ENCODE results near the gene ADAMTS16.

DNA sequence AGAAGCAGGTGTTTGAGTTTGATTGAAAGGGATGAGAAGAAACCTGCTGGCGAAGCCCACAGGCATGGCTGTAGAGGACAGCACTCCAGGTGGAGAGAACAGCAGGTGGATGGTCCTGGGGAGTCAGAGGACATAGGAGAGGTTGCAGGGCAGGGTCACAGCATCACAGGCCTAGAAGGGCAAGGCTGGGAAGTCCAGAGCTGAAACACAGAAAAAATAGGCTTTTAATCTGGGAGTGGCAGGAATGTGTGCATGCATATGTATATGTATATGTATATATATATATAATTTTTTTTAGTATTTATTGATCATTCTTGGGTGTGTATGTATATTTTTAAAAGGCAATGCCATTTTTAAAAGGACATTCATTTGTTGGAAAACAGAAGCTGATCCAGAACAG is 118.4 kb downstream of the ADAMTS16 start:
- TF ChIP-seq, protein P1, sequence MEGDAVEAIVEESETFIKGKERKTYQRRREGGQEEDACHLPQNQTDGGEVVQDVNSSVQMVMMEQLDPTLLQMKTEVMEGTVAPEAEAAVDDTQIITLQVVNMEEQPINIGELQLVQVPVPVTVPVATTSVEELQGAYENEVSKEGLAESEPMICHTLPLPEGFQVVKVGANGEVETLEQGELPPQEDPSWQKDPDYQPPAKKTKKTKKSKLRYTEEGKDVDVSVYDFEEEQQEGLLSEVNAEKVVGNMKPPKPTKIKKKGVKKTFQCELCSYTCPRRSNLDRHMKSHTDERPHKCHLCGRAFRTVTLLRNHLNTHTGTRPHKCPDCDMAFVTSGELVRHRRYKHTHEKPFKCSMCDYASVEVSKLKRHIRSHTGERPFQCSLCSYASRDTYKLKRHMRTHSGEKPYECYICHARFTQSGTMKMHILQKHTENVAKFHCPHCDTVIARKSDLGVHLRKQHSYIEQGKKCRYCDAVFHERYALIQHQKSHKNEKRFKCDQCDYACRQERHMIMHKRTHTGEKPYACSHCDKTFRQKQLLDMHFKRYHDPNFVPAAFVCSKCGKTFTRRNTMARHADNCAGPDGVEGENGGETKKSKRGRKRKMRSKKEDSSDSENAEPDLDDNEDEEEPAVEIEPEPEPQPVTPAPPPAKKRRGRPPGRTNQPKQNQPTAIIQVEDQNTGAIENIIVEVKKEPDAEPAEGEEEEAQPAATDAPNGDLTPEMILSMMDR (IDR thresholded peaks at IDR 0.05) = no peak
- TF ChIP-seq ESRRA (CRISPR knock-in tag; IDR thresholded peaks at IDR 0.05; ENCODE audit: borderline replicate concordance) (no peak), FOXK1 (CRISPR knock-in tag; IDR thresholded peaks at IDR 0.05) (no peak), ELF4 (CRISPR knock-in tag; IDR thresholded peaks at IDR 0.05; ENCODE audit: low read depth) (no peak), ZNF232 (CRISPR knock-in tag; IDR thresholded peaks at IDR 0.05) (no peak), ATF1 (CRISPR knock-in tag; IDR thresholded peaks at IDR 0.05) (no peak)
- TF ChIP-seq, protein P2, sequence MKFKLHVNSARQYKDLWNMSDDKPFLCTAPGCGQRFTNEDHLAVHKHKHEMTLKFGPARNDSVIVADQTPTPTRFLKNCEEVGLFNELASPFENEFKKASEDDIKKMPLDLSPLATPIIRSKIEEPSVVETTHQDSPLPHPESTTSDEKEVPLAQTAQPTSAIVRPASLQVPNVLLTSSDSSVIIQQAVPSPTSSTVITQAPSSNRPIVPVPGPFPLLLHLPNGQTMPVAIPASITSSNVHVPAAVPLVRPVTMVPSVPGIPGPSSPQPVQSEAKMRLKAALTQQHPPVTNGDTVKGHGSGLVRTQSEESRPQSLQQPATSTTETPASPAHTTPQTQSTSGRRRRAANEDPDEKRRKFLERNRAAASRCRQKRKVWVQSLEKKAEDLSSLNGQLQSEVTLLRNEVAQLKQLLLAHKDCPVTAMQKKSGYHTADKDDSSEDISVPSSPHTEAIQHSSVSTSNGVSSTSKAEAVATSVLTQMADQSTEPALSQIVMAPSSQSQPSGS (CRISPR knock-in tag; IDR thresholded peaks at IDR 0.05; ENCODE audit: borderline replicate concordance, low read depth) = no peak
- TF ChIP-seq, protein P3, sequence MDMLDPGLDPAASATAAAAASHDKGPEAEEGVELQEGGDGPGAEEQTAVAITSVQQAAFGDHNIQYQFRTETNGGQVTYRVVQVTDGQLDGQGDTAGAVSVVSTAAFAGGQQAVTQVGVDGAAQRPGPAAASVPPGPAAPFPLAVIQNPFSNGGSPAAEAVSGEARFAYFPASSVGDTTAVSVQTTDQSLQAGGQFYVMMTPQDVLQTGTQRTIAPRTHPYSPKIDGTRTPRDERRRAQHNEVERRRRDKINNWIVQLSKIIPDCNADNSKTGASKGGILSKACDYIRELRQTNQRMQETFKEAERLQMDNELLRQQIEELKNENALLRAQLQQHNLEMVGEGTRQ (CRISPR knock-in tag; IDR thresholded peaks at IDR 0.05) = no peak
- TF ChIP-seq, protein P4, sequence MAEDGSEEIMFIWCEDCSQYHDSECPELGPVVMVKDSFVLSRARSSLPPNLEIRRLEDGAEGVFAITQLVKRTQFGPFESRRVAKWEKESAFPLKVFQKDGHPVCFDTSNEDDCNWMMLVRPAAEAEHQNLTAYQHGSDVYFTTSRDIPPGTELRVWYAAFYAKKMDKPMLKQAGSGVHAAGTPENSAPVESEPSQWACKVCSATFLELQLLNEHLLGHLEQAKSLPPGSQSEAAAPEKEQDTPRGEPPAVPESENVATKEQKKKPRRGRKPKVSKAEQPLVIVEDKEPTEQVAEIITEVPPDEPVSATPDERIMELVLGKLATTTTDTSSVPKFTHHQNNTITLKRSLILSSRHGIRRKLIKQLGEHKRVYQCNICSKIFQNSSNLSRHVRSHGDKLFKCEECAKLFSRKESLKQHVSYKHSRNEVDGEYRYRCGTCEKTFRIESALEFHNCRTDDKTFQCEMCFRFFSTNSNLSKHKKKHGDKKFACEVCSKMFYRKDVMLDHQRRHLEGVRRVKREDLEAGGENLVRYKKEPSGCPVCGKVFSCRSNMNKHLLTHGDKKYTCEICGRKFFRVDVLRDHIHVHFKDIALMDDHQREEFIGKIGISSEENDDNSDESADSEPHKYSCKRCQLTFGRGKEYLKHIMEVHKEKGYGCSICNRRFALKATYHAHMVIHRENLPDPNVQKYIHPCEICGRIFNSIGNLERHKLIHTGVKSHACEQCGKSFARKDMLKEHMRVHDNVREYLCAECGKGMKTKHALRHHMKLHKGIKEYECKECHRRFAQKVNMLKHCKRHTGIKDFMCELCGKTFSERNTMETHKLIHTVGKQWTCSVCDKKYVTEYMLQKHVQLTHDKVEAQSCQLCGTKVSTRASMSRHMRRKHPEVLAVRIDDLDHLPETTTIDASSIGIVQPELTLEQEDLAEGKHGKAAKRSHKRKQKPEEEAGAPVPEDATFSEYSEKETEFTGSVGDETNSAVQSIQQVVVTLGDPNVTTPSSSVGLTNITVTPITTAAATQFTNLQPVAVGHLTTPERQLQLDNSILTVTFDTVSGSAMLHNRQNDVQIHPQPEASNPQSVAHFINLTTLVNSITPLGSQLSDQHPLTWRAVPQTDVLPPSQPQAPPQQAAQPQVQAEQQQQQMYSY (CRISPR knock-in tag; IDR thresholded peaks at IDR 0.05) = no peak

Data from WTC11 (cell line).